Panc1 (cell line): ENCODE data around the gene TCEANC2. TPM values are rescaled to one million over a fixed set of nuclear protein-coding genes. Genes with fewer than 3 reads are reported as not detected.
"Not testable (repeated sequence)": the region's sequence is repeated elsewhere in the genome, so short reads cannot be mapped to it uniquely, and the experiment has no call there.

Source experiments
- ATAC-seq: fragments of 200-7000 bp; cut with Tn5 transposase; 2 replicates; pipeline ENCODE4 v1.9.1; 2020; ENCODE audit warnings: mild to moderate bottlenecking, moderate library complexity
- BruUV-seq: library from RNA; stranded (reverse); fragments of 400-500 nt; replicated peaks from 2 replicates; lab custom pipeline; 2021; lab: Mats Ljungman, UMichigan
- CTCF ChIA-PET: fragments of 300-600 bp; sonication (Branson Sonifier 250); formaldehyde crosslinking; loops from one replicate; lab custom pipeline; 2022; ENCODE audit warnings: antibody characterized with exemption; lab: Charles Lee
- POLR2A ChIA-PET: fragments of 300-600 bp; sonication (Branson Sonifier 250); formaldehyde crosslinking; loops from one replicate; lab custom pipeline; 2022; ENCODE audit warnings: antibody characterized with exemption; lab: Charles Lee
- DNase-seq: peaks from one replicate; pipeline ENCODE4 v3.0.0-alpha.2; 2010; ENCODE audit warnings: low read depth, low spot score
- H3K27ac ChIP-seq: 2 replicates; pipeline ENCODE4 v1.5.1; 2011; ENCODE audit warnings: mild to moderate bottlenecking, low read length, inconsistent platforms
- H3K27me3 ChIP-seq: fragments of 200-500 bp; sonication (Bioruptor generic); 2 replicates; pipeline ENCODE4 v1.6.0; 2014; ENCODE audit warnings: low read length, inconsistent platforms; ENCODE audit not compliant: control insufficient read depth, insufficient read depth
- H3K36me3 ChIP-seq: fragments of 200-500 bp; sonication (Bioruptor generic); 2 replicates; pipeline ENCODE4 v1.5.1; 2014; ENCODE audit warnings: inconsistent platforms, mild to moderate bottlenecking, low read length, moderate library complexity; ENCODE audit not compliant: control insufficient read depth, insufficient read depth
- H3K4me1 ChIP-seq: 2 replicates; pipeline ENCODE4 v1.5.1; 2011; ENCODE audit warnings: inconsistent platforms, mild to moderate bottlenecking, low read length, moderate library complexity; ENCODE audit not compliant: control insufficient read depth, insufficient read depth
- H3K4me3 ChIP-seq, 2 experiments: 2 replicates each; pipeline ENCODE4 v1.5.1; 2011 to 2012; ENCODE audit warnings: low read depth in 2 of 2, low read length in 2 of 2, mild to moderate bottlenecking in 2 of 2, inconsistent platforms in 1 of 2, moderate library complexity in 1 of 2
- H3K9me3 ChIP-seq: fragments of 200-500 bp; sonication (Bioruptor generic); 2 replicates; pipeline ENCODE4 v1.5.1; 2014; ENCODE audit warnings: low read depth, mild to moderate bottlenecking, inconsistent platforms, low read length, moderate library complexity; ENCODE audit not compliant: control insufficient read depth, insufficient read depth
- CTCF ChIP-seq: fragments of 450-650 bp; IDR thresholded peaks from 2 replicates; pipeline ENCODE4 v1.5.1; 2017; ENCODE audit warnings: mild to moderate bottlenecking
- POLR2AphosphoS5 ChIP-seq: IDR thresholded peaks from 2 replicates; pipeline ENCODE4 v1.6.1; 2012; ENCODE audit warnings: mild to moderate bottlenecking, low read depth, low read length, moderate library complexity
- REST ChIP-seq, 2 experiments: IDR thresholded peaks; 2 replicates each; pipeline ENCODE4 v1.6.1; 2011 to 2012; ENCODE audit warnings: low read depth in 2 of 2, control low read depth in 1 of 2, low read length in 1 of 2, mild to moderate bottlenecking in 1 of 2, moderate library complexity in 1 of 2; ENCODE audit not compliant: insufficient read depth in 1 of 2
- SIN3A ChIP-seq: IDR thresholded peaks from 2 replicates; pipeline ENCODE4 v1.6.1; 2012; ENCODE audit warnings: low read depth, mild to moderate bottlenecking, low read length, moderate library complexity, borderline replicate concordance; ENCODE audit not compliant: insufficient read depth
- TCF7L2 ChIP-seq: IDR thresholded peaks from 2 replicates; pipeline ENCODE4 v1.6.1; 2011; ENCODE audit warnings: mild to moderate bottlenecking, low read depth, low read length, inconsistent platforms
- in situ Hi-C: cut with HindIII; loops from 2 replicates; pipeline ENCODE4 v1.10.0; 2016; ENCODE audit warnings: low sequenced_read_pairs, low pct_unique_long_range_greater_than_20kb
- intact Hi-C: fragments of 100-400 bp; cut with micrococcal nuclease; formaldehyde crosslinking; loops from one replicate; pipeline ENCODE4 v1.10.0; 2022; ENCODE audit not compliant: unreplicated experiment
- total RNA-seq: library from RNA; stranded (reverse); gene quantifications from one replicate; pipeline ENCODE4 v1.2.1, GENCODE V29; 2021; ENCODE audit not compliant: unreplicated experiment

Gene TCEANC2
- total RNA-seq, 1 experiment from 2014 or later: 5.1 TPM

GRCh38 chr1:54091666-54092065, 38.3 kb downstream of the TCEANC2 start:
- Histone ChIP-seq H3K27me3 (no peaks in the 10 kb centered on the region), H3K4me3 (no peak overlapping the region), H3K27ac (no peak overlapping the region), H3K4me1 (no peaks in the 10 kb centered on the region), H3K9me3 (no peaks in the 10 kb centered on the region), H3K36me3 (no peaks in the 10 kb centered on the region)
- intact Hi-C loops (no loop called here), in situ Hi-C loops (no loop called here)
- ATAC-seq (no peak), DNase-seq (no peak)
- BruUV-seq: no TSS peak
- CTCF ChIA-PET: no interaction called here
- TF ChIP-seq POLR2AphosphoS5 (no peak), REST (IDR thresholded peaks at IDR 0.05; ENCODE audit: insufficient read depth in 1 of 2, low read depth in 2 of 2, low read length in 1 of 2) (no peak), TCF7L2 (no peak), CTCF (no peak), SIN3A (no peak)
- POLR2A ChIA-PET: no interaction called here

GRCh38 chr1:54094001-54094729, 40.8 kb downstream of the TCEANC2 start:
- no peak for TF ChIP-seq TCF7L2
- TF ChIP-seq POLR2AphosphoS5: no peak
- no peak for TF ChIP-seq REST (IDR thresholded peaks at IDR 0.05; ENCODE audit: insufficient read depth in 1 of 2, low read depth in 2 of 2, low read length in 1 of 2)
- no peak for TF ChIP-seq CTCF
- no peak for TF ChIP-seq SIN3A
- no peak for ATAC-seq
- Histone ChIP-seq H3K27ac (no peak overlapping the region), H3K4me3 (no peak overlapping the region), H3K4me1 (no peaks in the 10 kb centered on the region), H3K27me3 (no peaks in the 10 kb centered on the region), H3K9me3 (no peaks in the 10 kb centered on the region), H3K36me3 (no peaks in the 10 kb centered on the region)
- no peak for DNase-seq
- ChIA-PET CTCF (no interaction called here), POLR2A (interaction anchor here (0.7 kb wide), 1 partner anchor 495 kb away, joined by 5 read pairs; no protein-coding TSS in a partner anchor)
- no TSS peak for BruUV-seq
- intact Hi-C loops (no loop called here), in situ Hi-C loops (no loop called here)

- DNase-seq, ATAC-seq, POLR2A ChIA-PET, CTCF ChIA-PET, in situ Hi-C loops, H3K4me1 ChIP-seq, H3K9me3 ChIP-seq, H3K27me3 ChIP-seq, H3K36me3 ChIP-seq, H3K4me3 ChIP-seq, BruUV-seq, intact Hi-C loops, H3K27ac ChIP-seq: not testable (repeated sequence)
These were observed 41.3 kb downstream of the TCEANC2 start for GRCh38 chr1:54094730-54095105.
